ENCODE results near the gene PHC2. TPM values are rescaled to one million over a fixed set of nuclear protein-coding genes. Genes with fewer than 3 reads are reported as not detected.

The PHC2 gene
- total and polyA plus RNA-seq, 9 of the 15 experiments (the other 6 are each of a cell fraction or from before 2014, with no cell fraction given), result 3.1 to 67.6 (median 34.6) TPM

GRCh38 chr1:33300673-33301072, 130.2 kb downstream of the PHC2 start (continued):
- TF ChIP-seq MAX (CRISPR knock-in tag; IDR thresholded peaks at IDR 0.05) (no peak), ZNF398 (CRISPR knock-in tag; IDR thresholded peaks at IDR 0.05) (no peak)

- intact Hi-C loops (cut with micrococcal nuclease) (loop anchor here (10.0 kb wide), 1 partner anchor 165 kb away; no protein-coding TSS in a partner anchor), in situ Hi-C loops (cut with MboI) (loop anchor here (5.0 to 10.0 kb wide), 3 partner anchors 68 to 313 kb away; no protein-coding TSS in a partner anchor)
- Histone ChIP-seq H4K20me1 (replicated peaks; ENCODE audit: control insufficient read depth, insufficient read depth, low read length) (0 out of 2 replicates have a peak, but pooled peaks cover 4% of the 10 kb centered on the region), H3K27me3 (ENCODE audit: control insufficient read depth in 2 of 2, insufficient read depth in 2 of 2, low read length in 2 of 2) (peaks cover 3 to 34% of the 10 kb centered on the region in 2 experiments; a peak in 4 of 5 replicates), H3K9me3 (replicated peaks; ENCODE audit: control insufficient read depth, insufficient read depth, low read depth, low read length) (no peaks in the 10 kb centered on the region), H3K4me1 (replicated peaks in 1 of 2; ENCODE audit: control insufficient read depth in 2 of 2, insufficient read depth in 2 of 2, low read length in 2 of 2) (peaks cover 0 to 6% of the 10 kb centered on the region in 2 experiments; a peak in 1 of 5 replicates), H3K4me3 (no peak overlapping the region), H3K9ac (ENCODE audit: insufficient read depth in 1 of 2, low read depth in 2 of 2, low read length in 2 of 2) (no peak overlapping the region), H3K79me2 (ENCODE audit: control insufficient read depth, insufficient read depth, low read length) (no peaks in the 10 kb centered on the region), H3K9me1 (ENCODE audit: control insufficient read depth, insufficient read depth, low read length) (no peaks in the 10 kb centered on the region), H2AFZ (ENCODE audit: low read depth, low read length) (no peak overlapping the region), H3K27ac (ENCODE audit: extremely low read depth, low read depth, low read length) (no peak overlapping the region), H3K36me3 (ENCODE audit: control insufficient read depth, insufficient read depth, low read length) (no peaks in the 10 kb centered on the region), H3K4me2 (ENCODE audit: insufficient read depth, low read length) (no peak overlapping the region)
- BruUV-seq (replicated peaks), result no TSS peak
- ChIA-PET CTCF (ENCODE audit: low intra/inter-chr PET ratio) (interaction anchor here (0.6 kb wide), 1 partner anchor 850 kb away, joined by 3 read pairs; no protein-coding TSS in a partner anchor), POLR2A (interaction anchor here (0.8 kb wide), 1 partner anchor 1629 kb away, joined by 5 read pairs; no protein-coding TSS in a partner anchor)
- WGBS (ENCODE audit: insufficient coverage, low coverage, missing lambda C conversion rate), result 16% methylated on average over 15 of the region's 15 CpGs
- ATAC-seq (no peak), DNase-seq (ENCODE audit: extremely low read depth in 1 of 4, low spot score in 3 of 4) (no peak), FAIRE-seq (no peak)
- TF ChIP-seq BHLHE40 (IDR thresholded peaks at IDR 0.05; ENCODE audit: low read length), result no peak
- TF ChIP-seq RBM17 (IDR thresholded peaks at IDR 0.05; ENCODE audit: borderline replicate concordance, low read depth, low read length), result no peak
- TF ChIP-seq CC2D1A (IDR thresholded peaks at IDR 0.05), result no peak
- no peak for TF ChIP-seq ZNF143 (CRISPR knock-in tag; IDR thresholded peaks at IDR 0.05)
- no peak for TF ChIP-seq ASH1L (IDR thresholded peaks at IDR 0.05; ENCODE audit: borderline replicate concordance, low read depth, partially characterized antibody)
- TF ChIP-seq RB1 (IDR thresholded peaks at IDR 0.05; ENCODE audit: low read depth), result no peak
- no peak for TF ChIP-seq ZBTB17 (CRISPR knock-in tag; IDR thresholded peaks at IDR 0.05)
- no peak for TF ChIP-seq RBBP5 (IDR thresholded peaks at IDR 0.05; ENCODE audit: borderline replicate concordance, insufficient read depth, low read length, poor library complexity, severe bottlenecking)
- TF ChIP-seq SP2 (IDR thresholded peaks at IDR 0.05; ENCODE audit: extremely low read depth, low read depth, low read length, poor library complexity, severe bottlenecking), result no peak
- no peak for TF ChIP-seq MTF1 (CRISPR knock-in tag; IDR thresholded peaks at IDR 0.05; ENCODE audit: borderline replicate concordance)
- TF ChIP-seq ELF2 (CRISPR knock-in tag; IDR thresholded peaks at IDR 0.05), result no peak
- TF ChIP-seq KLF16 (IDR thresholded peaks at IDR 0.05), result no peak
- TF ChIP-seq MCM5 (IDR thresholded peaks at IDR 0.05; ENCODE audit: low read depth), result no peak
- no peak for TF ChIP-seq ZNF124 (CRISPR knock-in tag; IDR thresholded peaks at IDR 0.05)
These were observed 131.3 kb downstream of the PHC2 start for GRCh38 chr1:33299461-33300155.

All from K562 (cell line).